NCI-H2227 treated with DMSO at 0.1 percent for 48 hours (cell line): ENCODE measurements around the gene RUNX2.

ENCODE experiments used
- DNase-seq: peaks from one replicate; lab custom pipeline; 2025; lab: John Stamatoyannopoulos, UW

Gene RUNX2

DNA sequence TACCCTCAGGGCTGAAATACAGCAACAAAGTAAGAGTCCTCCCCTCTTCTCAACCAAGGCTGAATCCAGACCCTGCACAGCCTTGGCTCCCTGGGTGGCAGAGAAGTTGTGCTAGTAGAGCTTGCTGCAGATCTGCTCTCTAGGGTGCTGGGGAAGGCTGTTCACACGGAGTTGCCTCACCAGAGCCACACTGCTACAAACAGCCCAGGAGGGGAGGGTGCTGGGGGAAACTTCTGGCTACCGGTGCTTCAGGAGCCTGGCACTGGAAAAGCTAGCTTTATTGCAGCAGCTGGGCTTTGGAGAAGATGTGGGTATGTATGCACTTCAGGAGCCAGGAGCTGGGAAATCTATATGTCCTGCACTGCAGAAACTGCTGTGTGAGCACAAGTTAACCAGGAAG lies 87.2 kb downstream of the RUNX2 start:
- no peak for DNase-seq

DNA sequence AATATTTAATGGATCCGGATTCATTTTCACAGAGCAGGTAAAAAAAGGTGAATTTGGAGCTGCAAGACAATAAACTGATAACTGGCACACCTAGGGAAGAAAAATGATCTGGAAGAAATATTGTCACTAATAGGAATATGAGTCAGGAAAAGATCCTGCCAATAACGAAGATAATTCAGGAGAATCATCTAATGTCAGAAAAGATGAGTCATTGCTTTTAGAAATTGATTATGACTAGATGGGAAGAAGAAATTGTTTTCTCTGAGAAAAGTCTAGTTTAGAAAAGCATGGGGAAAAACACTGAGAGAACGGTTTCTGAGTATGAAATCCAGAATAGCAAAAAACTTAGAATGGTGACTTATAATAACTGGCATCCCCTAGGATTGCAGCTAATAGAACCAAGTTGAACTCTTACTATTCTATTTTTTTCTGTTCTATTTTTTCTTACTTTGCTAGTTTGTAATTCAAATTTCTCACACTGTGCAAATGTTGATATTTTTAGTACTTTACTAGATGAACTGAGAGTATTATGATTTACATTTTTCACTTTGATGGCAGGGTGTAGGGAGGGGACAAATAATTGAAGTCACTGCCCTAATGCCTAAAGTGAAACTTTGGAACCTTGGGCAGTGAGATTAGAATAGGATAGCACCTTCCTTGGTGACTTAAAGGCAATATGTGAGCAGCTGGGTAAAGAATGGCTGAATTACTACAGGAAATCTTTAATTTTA lies 87.8 kb downstream of the RUNX2 start:
- DNase-seq, result no peak

DNA sequence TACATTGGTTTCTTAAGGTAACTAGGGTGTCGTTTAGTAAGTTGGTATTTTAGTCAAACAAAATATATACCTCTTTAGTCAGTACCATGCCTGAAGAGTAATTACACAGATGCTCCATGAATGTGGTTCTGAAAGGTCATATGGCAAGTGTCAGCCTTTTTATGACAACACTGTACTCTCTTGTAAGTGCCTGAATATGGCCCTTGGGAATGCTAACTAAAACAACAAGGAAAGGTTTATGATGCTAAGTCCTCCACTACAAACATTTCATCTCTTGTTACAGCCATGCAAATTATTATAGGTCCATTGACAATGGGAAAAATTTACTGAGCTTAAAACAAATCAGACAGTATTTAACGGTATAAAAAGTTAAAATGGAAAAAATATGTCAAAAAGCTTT lies 88.6 kb downstream of the RUNX2 start:
- DNase-seq, result no peak

DNA sequence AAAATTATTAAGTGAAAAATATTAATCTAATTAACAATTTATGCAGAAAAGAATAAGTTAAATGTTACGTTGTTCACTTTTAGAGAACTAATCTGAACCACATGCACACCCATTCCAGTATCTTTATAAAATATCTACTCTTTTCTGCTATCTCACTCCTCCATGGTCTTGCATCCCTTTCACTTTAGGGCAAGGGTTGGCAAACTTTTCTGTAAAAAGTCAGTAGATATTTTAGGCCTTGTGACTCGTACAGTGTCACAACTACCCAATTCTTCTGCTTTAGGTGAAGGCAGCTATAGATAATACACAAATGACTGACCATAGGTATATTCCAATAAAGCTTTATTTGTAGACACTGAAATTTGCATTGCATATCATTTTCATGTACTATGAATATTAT lies 89.3 kb downstream of the RUNX2 start:
- no peak for DNase-seq

DNA sequence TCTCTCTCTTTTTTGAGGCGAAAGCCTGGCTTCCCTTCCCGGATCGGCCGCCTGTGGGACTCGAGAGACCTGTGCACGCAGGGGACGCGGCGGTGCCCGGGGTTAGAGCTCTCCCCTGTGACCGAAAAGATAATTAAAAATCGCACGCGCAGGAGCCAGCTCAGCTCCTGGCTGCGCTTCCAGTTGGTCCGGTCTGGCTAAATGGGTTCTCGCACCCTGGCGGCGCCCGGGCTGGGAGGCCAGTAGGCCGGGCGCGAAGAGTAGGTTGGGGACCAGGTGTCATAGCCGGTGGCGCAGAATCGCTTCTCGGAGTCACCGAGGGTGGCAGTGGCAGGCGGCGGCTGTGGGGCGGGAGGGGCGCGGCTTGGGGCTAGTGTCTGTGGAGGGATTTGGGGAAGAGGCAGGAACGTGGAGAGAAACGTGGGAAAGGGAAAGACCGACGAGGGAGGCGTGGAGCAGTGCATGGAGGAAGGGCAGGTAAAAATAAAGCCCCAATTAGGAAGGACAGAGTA lies 91.5 kb downstream of the RUNX2 start:
- no peak for DNase-seq

DNA sequence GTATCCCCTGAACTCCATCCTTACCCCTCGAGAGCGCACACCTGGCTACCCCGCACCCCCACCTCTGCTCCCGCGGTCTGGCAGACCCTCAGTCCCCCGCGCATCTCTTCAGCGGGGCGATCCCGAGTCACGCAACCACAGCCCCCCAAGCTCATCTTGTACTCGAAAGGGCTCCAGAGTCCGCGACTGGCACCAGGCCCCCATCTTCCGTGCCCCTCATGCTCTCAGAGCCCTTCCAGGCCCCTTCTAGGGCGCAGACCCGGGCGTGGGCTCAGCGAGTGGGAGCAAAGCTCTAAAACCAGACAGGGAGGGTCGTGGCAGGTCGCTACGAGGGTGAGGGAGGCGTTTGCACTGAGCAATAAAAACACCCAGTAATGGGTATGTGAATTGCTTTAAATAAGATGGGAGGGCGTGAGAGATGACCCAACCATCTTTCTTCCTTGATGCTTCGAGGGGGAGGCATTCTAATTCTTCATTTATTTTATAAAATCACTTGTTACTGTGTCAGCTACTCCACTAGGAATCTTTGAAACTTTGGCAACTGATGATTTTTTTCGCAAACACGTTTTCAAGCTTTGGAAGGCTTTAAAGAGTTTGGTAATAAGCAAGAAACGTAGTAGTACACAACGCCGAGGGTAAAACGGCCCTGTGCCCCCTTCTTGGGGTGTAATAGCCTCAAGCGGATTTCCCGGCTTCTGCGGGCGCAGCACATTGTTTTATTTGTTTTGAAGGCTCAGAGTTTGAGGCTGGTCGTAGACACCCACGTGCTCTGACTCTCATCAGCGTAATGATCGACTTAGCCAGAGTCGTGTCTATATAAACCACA lies 92.2 kb downstream of the RUNX2 start:
- no peak for DNase-seq

DNA sequence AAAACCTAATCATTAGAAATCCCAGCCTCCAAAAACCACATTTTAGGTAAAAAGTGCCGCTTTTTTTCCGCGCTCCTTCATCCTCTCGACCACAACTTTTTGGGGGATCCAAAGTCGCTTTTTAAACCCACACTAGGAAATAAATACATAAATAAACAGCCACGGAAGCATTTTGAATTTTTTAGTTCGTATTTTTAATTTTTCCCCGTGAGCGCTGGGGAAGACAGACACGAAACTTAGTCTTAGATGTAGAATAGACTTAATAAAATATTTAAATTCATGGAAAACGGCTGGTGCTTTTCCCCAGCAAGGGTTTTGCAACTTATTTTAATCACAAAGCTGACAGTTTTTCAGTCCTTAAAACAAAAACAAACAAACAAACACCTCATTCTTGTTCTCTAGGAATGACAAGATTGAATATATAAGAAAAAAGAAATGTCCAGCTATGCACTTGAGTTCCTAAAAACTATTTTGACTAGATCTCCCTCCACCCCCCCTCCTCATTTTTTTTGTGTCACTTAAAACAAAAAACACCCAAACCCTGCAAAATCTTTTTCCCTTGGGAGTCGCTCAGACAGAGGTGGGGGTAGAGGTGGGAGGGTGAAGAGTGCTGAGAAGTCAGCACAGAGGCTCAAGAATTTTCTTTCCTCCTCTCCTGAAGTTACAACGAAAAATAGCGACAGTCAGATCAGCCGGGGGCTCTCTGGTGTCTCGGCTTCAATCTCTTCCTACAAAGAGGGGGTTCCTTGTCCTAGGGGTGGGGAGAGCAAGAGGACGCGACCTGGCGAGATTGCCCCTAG lies 93.0 kb downstream of the RUNX2 start:
- no peak for DNase-seq

DNA sequence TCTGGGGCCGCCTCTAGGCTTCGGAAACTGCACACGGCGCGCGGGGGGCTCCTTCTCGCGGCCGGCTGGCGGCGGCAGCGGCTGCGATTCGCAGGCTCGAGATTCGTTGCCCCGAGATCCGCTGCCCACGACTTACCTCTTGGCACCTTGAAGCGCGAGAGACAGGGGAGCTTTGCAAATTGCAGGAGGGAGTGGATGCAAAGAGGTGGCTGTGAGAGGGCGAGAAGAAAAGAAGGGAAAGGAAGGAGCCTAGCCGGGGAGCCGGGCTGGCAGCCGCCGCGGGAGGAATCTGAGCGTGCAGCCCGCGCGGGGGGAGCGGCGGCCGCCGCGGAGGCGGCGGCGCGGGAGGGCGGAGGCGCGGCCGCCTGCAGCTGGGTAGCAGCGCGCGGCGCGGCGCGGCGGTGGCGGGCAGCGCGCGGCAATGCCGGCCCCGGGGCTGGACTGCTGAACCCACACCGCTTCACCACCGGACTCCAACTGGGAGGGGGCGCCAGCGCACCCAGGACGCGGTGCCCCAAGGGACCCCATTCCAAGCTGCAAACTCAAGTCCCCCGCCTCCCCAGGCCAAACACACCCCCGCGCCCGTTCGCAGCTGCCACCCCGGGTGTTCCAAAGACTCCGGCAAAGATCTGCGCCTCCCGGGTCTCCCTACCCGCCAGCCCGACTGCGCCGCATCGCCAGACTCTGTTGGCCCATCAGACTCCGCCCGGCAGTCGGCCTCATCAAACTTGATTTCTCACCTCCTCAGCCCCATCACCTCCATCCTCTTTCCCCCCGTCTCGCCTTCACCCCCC lies 93.8 kb downstream of the RUNX2 start:
- DNase-seq, result peak; percentile 26

DNA sequence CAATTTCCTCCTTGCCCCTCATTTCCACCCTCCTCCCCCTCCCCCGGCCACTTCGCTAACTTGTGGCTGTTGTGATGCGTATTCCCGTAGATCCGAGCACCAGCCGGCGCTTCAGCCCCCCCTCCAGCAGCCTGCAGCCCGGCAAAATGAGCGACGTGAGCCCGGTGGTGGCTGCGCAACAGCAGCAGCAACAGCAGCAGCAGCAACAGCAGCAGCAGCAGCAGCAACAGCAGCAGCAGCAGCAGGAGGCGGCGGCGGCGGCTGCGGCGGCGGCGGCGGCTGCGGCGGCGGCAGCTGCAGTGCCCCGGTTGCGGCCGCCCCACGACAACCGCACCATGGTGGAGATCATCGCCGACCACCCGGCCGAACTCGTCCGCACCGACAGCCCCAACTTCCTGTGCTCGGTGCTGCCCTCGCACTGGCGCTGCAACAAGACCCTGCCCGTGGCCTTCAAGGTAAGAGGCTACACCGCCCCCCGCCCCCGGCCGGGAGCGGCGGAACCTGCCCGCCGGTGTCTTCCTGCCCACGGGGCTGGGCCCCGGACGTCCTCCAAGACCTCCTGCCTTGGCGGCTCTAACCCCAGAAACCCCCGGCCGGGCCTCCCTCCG lies 94.5 kb downstream of the RUNX2 start:
- DNase-seq, result no peak

DNA sequence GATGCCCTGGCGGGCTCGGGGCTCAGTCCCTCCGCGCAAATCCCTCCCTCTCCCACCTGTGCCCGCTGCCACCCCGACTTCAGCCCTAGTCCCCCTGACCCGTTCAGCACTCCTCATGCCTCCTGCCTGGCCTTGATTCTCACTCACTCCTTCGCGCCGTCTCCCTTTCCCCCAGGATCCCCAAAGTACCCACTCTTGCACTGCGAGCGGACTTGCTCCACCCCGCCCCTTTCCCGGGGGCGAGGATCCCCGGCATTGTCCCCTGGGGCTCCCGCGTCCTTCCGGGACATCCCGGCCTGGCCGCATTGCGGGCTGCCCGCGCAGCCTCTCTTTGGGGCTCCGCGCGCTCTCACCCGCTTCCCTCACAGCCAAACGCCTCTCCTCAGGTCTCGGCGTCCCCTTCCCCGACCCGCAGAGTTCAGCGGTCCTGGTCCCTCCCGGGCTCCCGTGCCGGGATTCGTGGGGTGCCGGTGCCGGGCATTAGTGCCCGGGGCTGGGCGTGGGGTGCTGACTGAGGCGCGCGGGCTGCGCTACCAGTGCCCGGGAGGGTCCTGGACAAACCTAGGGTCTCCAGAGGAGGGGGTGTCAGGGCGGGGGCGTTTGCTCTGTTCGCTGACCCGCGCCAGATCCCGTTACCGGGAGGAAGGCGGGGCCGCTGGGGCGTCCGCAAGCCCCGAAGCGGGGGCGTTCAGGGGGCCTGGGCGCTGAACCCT lies 95.1 kb downstream of the RUNX2 start:
- no peak for DNase-seq

DNA sequence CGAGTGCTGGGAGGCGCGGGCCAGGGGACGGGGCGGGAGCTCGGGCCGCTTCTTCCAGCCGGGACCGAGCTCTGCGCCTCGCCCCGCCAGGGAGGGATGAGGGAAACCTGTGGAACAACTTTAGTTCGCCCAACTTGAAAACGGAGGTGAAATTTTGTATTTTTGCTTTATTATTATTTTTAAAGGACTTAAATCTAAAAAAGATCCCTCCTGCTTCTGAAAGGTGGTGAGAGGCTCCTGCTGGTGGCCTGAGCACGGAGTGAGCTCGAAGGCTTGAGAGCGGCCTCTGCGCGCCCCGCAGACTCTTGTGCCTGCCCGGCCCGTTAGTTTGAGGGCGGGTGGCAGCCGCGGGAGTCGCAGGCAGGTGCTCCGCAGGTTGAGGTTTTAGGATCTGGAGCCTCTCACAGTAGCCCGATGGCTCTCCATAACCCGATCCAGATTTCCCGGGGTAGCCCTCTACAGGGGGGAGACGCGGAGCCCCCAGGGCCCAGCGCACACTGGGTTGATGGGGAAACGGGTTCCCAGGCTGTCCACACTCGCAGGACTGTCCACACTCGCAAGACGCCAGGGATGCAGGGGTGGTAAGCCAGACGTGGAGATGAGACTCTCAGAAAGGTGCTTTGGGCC lies 95.8 kb downstream of the RUNX2 start:
- no peak for DNase-seq

DNA sequence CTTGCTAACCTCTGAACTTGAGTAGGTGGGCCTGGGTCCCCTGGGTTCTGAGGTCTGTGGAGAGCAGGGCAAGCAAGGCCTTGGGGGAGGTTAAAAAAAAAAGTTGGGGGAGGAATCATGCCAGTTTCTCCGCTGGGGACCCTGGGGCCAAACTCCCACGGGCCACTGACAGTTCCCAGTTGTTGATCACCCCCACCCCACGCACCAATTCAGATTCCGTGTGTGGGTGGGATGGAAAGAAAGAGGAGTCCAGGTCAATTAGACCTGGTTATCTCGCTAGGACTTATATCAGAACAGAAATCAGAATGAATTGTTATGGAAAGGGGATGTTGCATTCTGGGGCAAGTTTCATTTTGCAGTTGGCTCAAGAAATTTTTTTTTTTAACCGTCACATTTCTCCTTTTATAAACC lies 96.3 kb downstream of the RUNX2 start:
- DNase-seq, result no peak

DNA sequence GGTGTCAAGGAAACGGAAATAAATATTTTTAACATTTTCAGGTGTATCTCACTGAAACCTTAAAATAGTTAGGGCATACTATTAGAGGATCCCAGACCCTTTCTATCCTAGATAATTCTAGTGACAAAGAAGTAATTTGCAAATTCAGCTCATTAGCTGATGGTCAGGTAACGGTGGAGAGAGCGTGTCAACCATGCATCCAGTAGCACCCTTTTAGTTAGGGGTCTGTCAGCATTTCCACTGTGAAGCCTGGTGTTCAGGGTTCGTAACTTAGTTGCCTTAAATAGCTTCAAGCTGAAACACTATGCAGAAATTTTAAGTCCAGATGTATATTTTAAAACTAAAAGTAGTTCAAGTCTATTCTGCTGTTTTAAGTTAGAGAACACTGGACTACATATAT lies 98.1 kb downstream of the RUNX2 start:
- no peak for DNase-seq

DNA sequence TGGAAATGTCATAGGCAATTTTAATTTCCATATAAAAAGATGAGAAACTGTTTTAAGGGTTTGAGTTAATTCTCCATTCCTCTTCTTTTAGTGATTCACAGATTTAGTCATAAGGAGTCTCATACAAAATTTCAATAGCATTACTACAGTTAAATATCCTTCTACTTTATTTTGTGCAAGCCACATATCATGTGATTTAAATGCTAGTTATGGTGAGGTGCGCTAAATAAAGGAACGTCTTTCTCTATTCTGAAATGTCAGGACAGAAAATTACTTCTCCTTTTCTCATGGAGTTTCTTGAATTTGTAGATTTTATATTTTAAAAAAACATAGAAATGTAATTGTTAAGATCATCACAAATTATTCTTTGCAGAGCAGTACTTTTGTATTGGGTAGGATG lies 99.6 kb downstream of the RUNX2 start:
- no peak for DNase-seq

DNA sequence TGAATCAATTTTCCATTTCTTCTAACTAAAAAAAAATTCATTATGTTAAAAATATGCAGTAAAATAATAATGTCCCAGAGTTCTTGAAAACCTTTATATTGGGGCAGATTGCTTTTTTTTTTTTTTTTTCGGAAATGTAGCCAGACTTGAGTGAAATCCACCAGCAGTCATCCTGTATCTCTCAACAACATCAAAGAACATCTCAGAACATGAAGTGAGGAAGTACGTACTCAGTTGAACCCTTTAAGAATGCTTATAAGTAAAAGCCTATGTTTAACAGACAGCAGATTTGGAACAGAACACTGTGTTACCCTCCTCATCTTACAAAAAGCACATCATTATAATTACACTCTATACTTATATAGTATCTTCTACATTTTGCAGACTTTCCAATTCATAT lies 100.6 kb downstream of the RUNX2 start:
- DNase-seq, result no peak

DNA sequence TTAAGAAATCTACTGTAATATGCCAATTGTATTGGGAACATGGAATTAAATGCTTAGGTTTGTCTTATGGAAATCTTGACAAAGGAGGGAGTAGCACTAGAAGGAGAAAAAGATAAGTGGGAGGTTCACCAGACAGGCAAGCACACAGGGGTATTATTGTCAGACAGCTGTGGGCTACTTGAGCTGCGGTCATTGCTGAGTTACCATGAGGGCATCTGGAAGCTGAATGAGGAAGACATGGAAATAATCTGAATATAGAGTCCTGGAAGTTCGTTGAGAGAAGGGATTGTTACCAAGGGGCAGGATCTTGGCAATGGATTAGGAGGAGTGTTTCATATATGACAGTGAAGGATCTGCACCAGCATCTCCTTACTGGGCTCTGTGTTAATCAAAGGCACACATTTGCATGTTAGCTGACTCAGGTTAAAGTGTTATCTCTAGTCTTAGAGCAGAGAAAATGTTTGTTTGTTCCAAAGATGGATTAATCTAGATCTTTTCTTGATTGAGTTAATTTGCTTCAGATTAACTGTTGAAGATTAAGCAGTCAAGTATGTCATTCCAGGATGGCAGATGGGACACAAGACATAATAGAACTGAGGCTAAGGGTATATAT lies 102.6 kb downstream of the RUNX2 start:
- no peak for DNase-seq

DNA sequence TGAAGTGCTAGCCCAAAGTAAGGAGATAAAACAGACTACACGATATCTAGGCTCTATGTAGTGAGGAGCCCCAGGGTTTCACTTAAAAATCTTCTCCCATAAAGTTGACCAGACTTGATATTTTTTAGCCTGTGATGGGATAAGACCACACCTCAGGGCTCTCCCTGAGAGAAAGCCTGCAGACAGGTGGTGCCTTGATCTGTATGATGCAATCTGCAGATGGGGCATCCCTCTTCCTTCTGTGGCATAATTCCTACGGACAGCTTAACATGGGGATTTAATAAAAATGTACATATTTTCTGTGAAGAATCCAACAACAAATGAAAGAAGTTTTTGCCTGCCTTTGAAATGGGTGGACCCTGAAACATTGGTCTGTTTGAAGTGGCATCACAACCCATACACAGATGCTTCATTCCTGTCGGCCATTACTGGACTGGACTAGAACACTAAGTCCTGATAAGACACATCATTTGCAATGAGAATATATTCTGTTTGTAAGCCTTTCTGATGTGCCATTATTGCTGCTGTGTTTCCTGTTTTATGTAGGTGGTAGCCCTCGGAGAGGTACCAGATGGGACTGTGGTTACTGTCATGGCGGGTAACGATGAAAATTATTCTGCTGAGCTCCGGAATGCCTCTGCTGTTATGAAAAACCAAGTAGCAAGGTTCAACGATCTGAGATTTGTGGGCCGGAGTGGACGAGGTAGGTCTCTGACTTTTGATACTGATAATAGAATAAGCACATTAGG lies 103.4 kb downstream of the RUNX2 start:
- no peak for DNase-seq

DNA sequence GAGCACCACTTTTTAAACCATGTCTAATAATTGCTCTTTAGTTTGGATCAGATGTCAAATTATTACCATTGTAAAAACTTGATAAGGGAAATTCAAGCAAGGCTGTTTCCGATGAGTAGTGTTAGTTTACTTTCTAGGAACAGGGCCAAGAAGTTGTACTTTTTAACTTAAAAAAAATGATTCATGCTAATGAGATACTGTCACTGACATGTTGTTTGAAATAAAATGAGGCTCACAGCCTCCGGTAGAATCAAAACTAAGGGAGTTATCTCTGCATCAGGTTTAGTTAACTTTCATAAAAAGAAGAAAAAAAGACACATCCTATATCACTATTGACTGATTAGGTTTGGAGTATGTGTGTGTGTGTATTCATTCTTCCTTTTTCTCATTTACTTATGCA lies 104.8 kb downstream of the RUNX2 start:
- no peak for DNase-seq
